ENCODE data around the gene C1orf146.
"Not testable (repeated sequence)": the region's sequence is repeated elsewhere in the genome, so short reads cannot be mapped to it uniquely, and the experiment has no call there.

Gene C1orf146

GRCh38 chr1:92217721-92218120, at the start of gene C1orf146:
Gene C1orf146 (plus strand): TSS chr1:92217915. CDS start chr1:92231421, 13,506 bp downstream.
- no peak for DNase-seq (ENCODE audit: low spot score)

GRCh38 chr1:92168657-92169056, 49.1 kb upstream of the C1orf146 start:
- DNase-seq (ENCODE audit: low spot score), result no peak

- DNase-seq (ENCODE audit: low spot score), result no peak
Measured at GRCh38 chr1:92169214-92170005, 48.3 kb upstream of the C1orf146 start.

- DNase-seq (ENCODE audit: low spot score), result no peak
Measured at GRCh38 chr1:92184632-92185031, 33.1 kb upstream of the C1orf146 start.

GRCh38 chr1:92186081-92186480, 31.6 kb upstream of the C1orf146 start:
- no peak for DNase-seq (ENCODE audit: low spot score)

- no peak for DNase-seq (ENCODE audit: low spot score)
Measured at GRCh38 chr1:92188436-92189255, 29.1 kb upstream of the C1orf146 start.

- no peak for DNase-seq (ENCODE audit: low spot score)
Measured at GRCh38 chr1:92191726-92192125, 26.0 kb upstream of the C1orf146 start.

GRCh38 chr1:92192246-92192645, 25.5 kb upstream of the C1orf146 start:
- no peak for DNase-seq (ENCODE audit: low spot score)

- DNase-seq (ENCODE audit: low spot score), result no peak
Measured at GRCh38 chr1:92194511-92194910, 23.2 kb upstream of the C1orf146 start.

- DNase-seq (ENCODE audit: low spot score), result no peak
Measured at GRCh38 chr1:92201973-92202372, 15.7 kb upstream of the C1orf146 start.

GRCh38 chr1:92203105-92203504, 14.6 kb upstream of the C1orf146 start:
- no peak for DNase-seq (ENCODE audit: low spot score)

- no peak for DNase-seq (ENCODE audit: low spot score)
Measured at GRCh38 chr1:92210701-92211100, 7.0 kb upstream of the C1orf146 start.

- no peak for DNase-seq (ENCODE audit: low spot score)
Measured at GRCh38 chr1:92211166-92211565, 6.5 kb upstream of the C1orf146 start.

GRCh38 chr1:92218559-92218958, 844 bp downstream of the C1orf146 start:
- DNase-seq (ENCODE audit: low spot score), result no peak

- DNase-seq (ENCODE audit: low spot score), result no peak
Measured at GRCh38 chr1:92219028-92219427, 1.3 kb downstream of the C1orf146 start.

GRCh38 chr1:92228401-92228800, 10.7 kb downstream of the C1orf146 start:
- no peak for DNase-seq (ENCODE audit: low spot score)

- no peak for DNase-seq (ENCODE audit: low spot score)
Measured at GRCh38 chr1:92230736-92231135, 13.0 kb downstream of the C1orf146 start.

GRCh38 chr1:92240034-92240433, 22.3 kb downstream of the C1orf146 start:
- no peak for DNase-seq (ENCODE audit: low spot score)

- DNase-seq (ENCODE audit: low spot score), result no peak
Measured at GRCh38 chr1:92244376-92244775, 26.7 kb downstream of the C1orf146 start.

- DNase-seq (ENCODE audit: low spot score), result not testable (repeated sequence)
Measured at GRCh38 chr1:92254714-92255113, 37.0 kb downstream of the C1orf146 start.

- DNase-seq (ENCODE audit: low spot score), result no peak
Measured at GRCh38 chr1:92259350-92259749, 41.6 kb downstream of the C1orf146 start.

- no peak for DNase-seq (ENCODE audit: low spot score)
Measured at GRCh38 chr1:92262516-92262915, 44.8 kb downstream of the C1orf146 start.

- no peak for DNase-seq (ENCODE audit: low spot score)
Measured at GRCh38 chr1:92273039-92273438, 55.3 kb downstream of the C1orf146 start.
